HUES64 (cell line): ENCODE data around the gene SETD3.
A peak's percentile ranks its signal among the peaks of the same experiment; 100 is the strongest.

Source experiments
- H3K27ac ChIP-seq: 2 replicates; pipeline ENCODE4 v1.7.0; 2013; ENCODE audit warnings: low read depth, low read length, inconsistent platforms
- H3K27me3 ChIP-seq: 2 replicates; pipeline ENCODE4 v1.6.1; 2013; ENCODE audit warnings: mild to moderate bottlenecking, low read length; ENCODE audit not compliant: insufficient read depth
- H3K36me3 ChIP-seq: 2 replicates; pipeline ENCODE4 v1.6.1; 2013; ENCODE audit warnings: mild to moderate bottlenecking, low read length; ENCODE audit not compliant: insufficient read depth
- H3K4me1 ChIP-seq: 2 replicates; pipeline ENCODE4 v1.6.1; 2013; ENCODE audit warnings: mild to moderate bottlenecking, low read length, moderate library complexity; ENCODE audit not compliant: insufficient read depth
- H3K4me3 ChIP-seq: 2 replicates; pipeline ENCODE4 v1.5.1; 2013; ENCODE audit warnings: mild to moderate bottlenecking, low read length, moderate library complexity
- H3K9ac ChIP-seq: 2 replicates; pipeline ENCODE4 v1.6.1; 2013; ENCODE audit warnings: mild to moderate bottlenecking, low read depth, low read length
- H3K9me3 ChIP-seq: 2 replicates; pipeline ENCODE4 v1.6.1; 2013; ENCODE audit warnings: low read depth, low read length; ENCODE audit not compliant: insufficient read depth
- WGBS: fragments of 150-250, 120-280 bp; methylation state at CpG from one replicate; pipeline ENCODE4 v1.1.7; 2013; ENCODE audit warnings: missing lambda C conversion rate; 5-methylcytosine and 5-hydroxymethylcytosine counted together

SETD3 gene

GRCh38 chr14:99467336-99468078 lies 13.2 kb downstream of the SETD3 start:
- no peak overlapping the region for H3K27ac ChIP-seq
- H3K4me3 ChIP-seq: no peak overlapping the region
- WGBS: 90% methylated on average over 9 of the region's 9 CpGs
- H3K9ac ChIP-seq: no peak overlapping the region
- no peaks in the 10 kb centered on the region for H3K9me3 ChIP-seq
- H3K4me1 ChIP-seq: peaks cover 14% of the 10 kb centered on the region
- H3K27me3 ChIP-seq: no peaks in the 10 kb centered on the region
- peaks cover 18% of the 10 kb centered on the region for H3K36me3 ChIP-seq

DNA sequence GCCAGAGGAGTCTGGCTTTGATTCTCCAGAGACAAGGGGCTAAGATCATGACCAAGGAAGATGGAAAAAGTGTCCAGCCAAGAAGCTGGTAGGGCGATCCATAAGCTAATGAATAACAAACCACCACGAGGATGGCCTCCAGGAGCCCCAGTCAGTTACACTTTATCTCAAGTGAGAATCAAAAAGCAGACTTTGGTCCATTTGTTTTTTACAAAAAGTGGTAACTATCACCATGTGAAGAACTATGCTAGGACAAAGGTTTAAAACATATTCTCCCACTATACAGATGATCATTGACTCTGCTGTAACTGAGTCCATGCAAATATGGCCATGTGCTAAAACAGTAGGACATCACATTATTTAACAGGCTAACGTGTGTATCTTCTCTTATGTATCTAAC lies 13.9 kb downstream of the SETD3 start:
- H3K4me1 ChIP-seq: peaks cover 21% of the 10 kb centered on the region
- H3K27me3 ChIP-seq: no peaks in the 10 kb centered on the region
- no peak overlapping the region for H3K9ac ChIP-seq
- peaks cover 25% of the 10 kb centered on the region for H3K36me3 ChIP-seq
- no peak overlapping the region for H3K4me3 ChIP-seq
- H3K27ac ChIP-seq: no peak overlapping the region
- 95% methylated on average over 2 of the region's 3 CpGs for WGBS
- H3K9me3 ChIP-seq: no peaks in the 10 kb centered on the region

- Histone ChIP-seq H3K4me1 (peaks cover 32% of the 10 kb centered on the region), H3K4me3 (no peak overlapping the region), H3K9me3 (no peaks in the 10 kb centered on the region), H3K9ac (no peak overlapping the region), H3K36me3 (peaks cover 37% of the 10 kb centered on the region), H3K27me3 (no peaks in the 10 kb centered on the region), H3K27ac (no peak overlapping the region)
- WGBS: 95% methylated on average over 9 of the region's 9 CpGs
Measured at GRCh38 chr14:99465288-99465687, 15.4 kb downstream of the SETD3 start.

GRCh38 chr14:99463974-99464373 lies 16.7 kb downstream of the SETD3 start:
- Histone ChIP-seq H3K27me3 (no peaks in the 10 kb centered on the region), H3K36me3 (peaks cover 39% of the 10 kb centered on the region), H3K4me1 (peaks cover 31% of the 10 kb centered on the region), H3K4me3 (no peak overlapping the region), H3K9me3 (no peaks in the 10 kb centered on the region), H3K27ac (no peak overlapping the region), H3K9ac (no peak overlapping the region)
- WGBS: 95% methylated on average over 4 of the region's 4 CpGs

DNA sequence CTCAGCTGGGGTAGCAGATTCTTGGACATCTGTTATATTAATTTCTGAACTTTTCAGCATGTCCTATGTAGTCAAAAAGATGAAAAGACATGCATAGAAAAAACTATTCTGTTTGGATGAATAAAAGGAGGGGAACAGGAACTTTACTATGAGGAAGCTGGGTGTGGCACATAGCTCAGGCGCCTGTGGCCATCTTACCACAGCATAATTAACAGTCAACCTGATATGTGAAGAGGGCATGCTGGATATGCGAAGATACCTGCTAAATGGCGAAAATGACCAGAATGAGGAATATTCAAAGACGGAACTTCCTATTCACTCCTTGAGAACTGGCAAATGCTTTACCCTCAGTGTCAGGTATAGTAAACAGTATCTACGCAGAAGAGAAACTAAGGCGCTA lies 18.4 kb downstream of the SETD3 start:
- no peaks in the 10 kb centered on the region for H3K27me3 ChIP-seq
- H3K4me1 ChIP-seq: peaks cover 30% of the 10 kb centered on the region
- H3K9me3 ChIP-seq: no peaks in the 10 kb centered on the region
- H3K27ac ChIP-seq: peak overlapping the region; percentile 48; the same call in 1 of the 2 replicates
- H3K9ac ChIP-seq: no peak overlapping the region
- 69% methylated on average over 6 of the region's 6 CpGs for WGBS
- 0 out of 2 replicates have a peak overlapping the region, but pooled peaks have one; percentile 11 for H3K4me3 ChIP-seq
- peaks cover 54% of the 10 kb centered on the region for H3K36me3 ChIP-seq

DNA sequence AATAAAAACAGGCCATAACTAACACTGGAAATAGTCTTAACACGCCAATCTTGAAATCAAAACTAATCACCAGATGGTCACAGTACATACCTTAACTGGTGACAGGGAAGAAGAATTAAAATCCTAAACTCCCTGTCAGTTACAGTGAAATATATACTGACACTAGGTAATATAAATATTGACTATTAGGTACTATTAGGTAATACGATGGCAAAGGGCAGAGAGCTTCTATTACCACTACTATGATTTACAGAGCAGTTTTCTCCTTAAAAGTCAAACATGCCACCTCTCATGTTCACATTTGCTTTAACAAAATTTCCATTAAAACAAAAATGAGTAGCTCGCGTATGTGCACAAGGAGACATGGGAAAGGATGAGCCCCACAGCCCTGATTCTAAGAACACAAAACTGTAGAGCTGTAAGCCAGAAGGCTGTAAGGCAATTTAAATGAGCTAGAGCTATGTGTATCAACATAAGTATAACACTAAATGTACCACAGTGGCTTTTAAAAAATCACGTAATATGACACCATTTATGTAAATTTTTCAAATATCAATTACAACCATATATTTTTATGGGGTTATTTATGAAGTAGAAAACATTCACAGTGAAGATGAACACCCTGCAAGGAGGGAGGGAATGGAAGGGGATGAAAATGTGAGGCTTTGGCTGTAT lies 19.1 kb downstream of the SETD3 start:
- Histone ChIP-seq H3K4me1 (peaks cover 30% of the 10 kb centered on the region), H3K27me3 (no peaks in the 10 kb centered on the region), H3K9me3 (no peaks in the 10 kb centered on the region), H3K9ac (no peak overlapping the region), H3K36me3 (peaks cover 60% of the 10 kb centered on the region), H3K4me3 (no peak overlapping the region), H3K27ac (no peak overlapping the region)
- 92% methylated on average over 4 of the region's 5 CpGs for WGBS

DNA sequence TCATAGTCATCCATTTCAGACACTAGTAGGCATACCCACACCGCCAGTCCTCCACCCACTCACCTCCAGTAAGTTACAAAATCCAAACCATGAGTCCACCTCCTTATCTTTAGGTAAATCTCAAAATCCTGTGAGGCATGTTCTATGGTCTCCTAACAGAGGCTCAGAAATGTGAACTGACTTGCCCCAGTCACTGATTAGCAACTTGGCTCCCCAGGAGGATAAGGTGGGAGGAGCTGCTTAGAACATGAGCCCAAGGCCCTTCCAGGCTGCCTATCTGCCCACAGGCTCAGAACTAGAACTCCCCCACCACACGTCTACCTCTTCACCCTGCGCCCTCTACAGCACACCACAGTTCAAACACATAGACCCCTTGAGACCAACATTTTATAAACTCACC lies 19.9 kb downstream of the SETD3 start:
- Histone ChIP-seq H3K36me3 (peaks cover 66% of the 10 kb centered on the region), H3K4me3 (no peak overlapping the region), H3K27ac (no peak overlapping the region), H3K27me3 (no peaks in the 10 kb centered on the region), H3K9me3 (no peaks in the 10 kb centered on the region), H3K9ac (no peak overlapping the region), H3K4me1 (peaks cover 30% of the 10 kb centered on the region)
- WGBS: 77% methylated on average over 3 of the region's 3 CpGs

GRCh38 chr14:99459481-99460100 lies 21.1 kb downstream of the SETD3 start:
- Histone ChIP-seq H3K4me3 (no peak overlapping the region), H3K4me1 (peaks cover 30% of the 10 kb centered on the region), H3K9ac (no peak overlapping the region), H3K36me3 (peaks cover 69% of the 10 kb centered on the region), H3K9me3 (no peaks in the 10 kb centered on the region), H3K27ac (no peak overlapping the region), H3K27me3 (no peaks in the 10 kb centered on the region)
- 96% methylated on average over 5 of the region's 5 CpGs for WGBS

- no peaks in the 10 kb centered on the region for H3K4me1 ChIP-seq
- no peak overlapping the region for H3K27ac ChIP-seq
- no peaks in the 10 kb centered on the region for H3K9me3 ChIP-seq
- H3K4me3 ChIP-seq: no peak overlapping the region
- no peak overlapping the region for H3K9ac ChIP-seq
- WGBS: 68% methylated on average over 3 of the region's 3 CpGs
- no peaks in the 10 kb centered on the region for H3K27me3 ChIP-seq
- H3K36me3 ChIP-seq: peaks cover 73% of the 10 kb centered on the region
Measured at GRCh38 chr14:99454246-99454645, 26.4 kb downstream of the SETD3 start.

GRCh38 chr14:99452968-99453367 lies 27.7 kb downstream of the SETD3 start:
- H3K4me1 ChIP-seq: no peaks in the 10 kb centered on the region
- H3K27me3 ChIP-seq: no peaks in the 10 kb centered on the region
- H3K9me3 ChIP-seq: no peaks in the 10 kb centered on the region
- peaks cover 79% of the 10 kb centered on the region for H3K36me3 ChIP-seq
- H3K27ac ChIP-seq: no peak overlapping the region
- 99% methylated on average over 4 of the region's 4 CpGs for WGBS
- H3K4me3 ChIP-seq: no peak overlapping the region
- no peak overlapping the region for H3K9ac ChIP-seq

DNA sequence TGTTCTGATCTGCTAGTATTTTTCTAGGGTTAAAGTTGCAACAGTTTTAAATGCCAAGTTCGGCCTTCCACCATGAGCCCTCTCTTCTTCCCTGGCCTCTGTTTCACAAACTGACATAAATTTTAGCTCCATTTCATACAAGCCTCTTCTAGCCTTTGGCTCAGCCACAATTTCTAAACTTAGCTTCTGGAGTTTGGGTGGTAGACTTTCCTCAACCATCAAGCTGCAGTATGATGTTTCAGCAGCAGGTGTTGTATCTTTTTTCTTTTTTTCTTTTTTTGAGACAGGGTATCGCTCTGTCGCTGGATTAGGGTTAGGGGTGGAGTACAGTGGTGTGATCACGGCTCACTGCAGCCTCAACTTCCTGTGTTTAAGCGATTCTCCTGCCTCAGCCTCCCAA lies 29.4 kb downstream of the SETD3 start:
- Histone ChIP-seq H3K4me3 (no peak overlapping the region), H3K9ac (no peak overlapping the region), H3K9me3 (no peaks in the 10 kb centered on the region), H3K27me3 (no peaks in the 10 kb centered on the region), H3K27ac (no peak overlapping the region), H3K36me3 (peaks cover 76% of the 10 kb centered on the region), H3K4me1 (no peaks in the 10 kb centered on the region)
- WGBS: 96% methylated on average over 5 of the region's 5 CpGs
